Mesenchymal stem cell (in vitro differentiated cells and primary cell): ENCODE data around the gene TBC1D22A.

ENCODE experiments used
- DNase-seq: peaks from one replicate; pipeline ENCODE4 v3.0.0-alpha.2; 2013
- H2AFZ ChIP-seq: one replicate; pipeline ENCODE4 v1.6.1; 2013; ENCODE audit warnings: low read depth, mild to moderate bottlenecking, control low read depth, inconsistent platforms, low read length, moderate library complexity
- H2AK5ac ChIP-seq: 2 replicates; pipeline ENCODE4 v1.6.1; 2013; ENCODE audit warnings: low read length, moderate library complexity, mild to moderate bottlenecking, inconsistent platforms; ENCODE audit not compliant: severe bottlenecking
- H2BK120ac ChIP-seq: one replicate; pipeline ENCODE4 v1.6.1; 2013; ENCODE audit warnings: low read depth, mild to moderate bottlenecking, inconsistent platforms, low read length, moderate library complexity
- H2BK12ac ChIP-seq, 2 experiments: one replicate each; pipeline ENCODE4 v1.6.1; 2013; ENCODE audit warnings: inconsistent platforms in 2 of 2, low read length in 2 of 2, mild to moderate bottlenecking in 2 of 2, moderate library complexity in 2 of 2, control low read depth in 1 of 2
- H2BK15ac ChIP-seq: one replicate; pipeline ENCODE4 v1.6.1; 2013; ENCODE audit warnings: mild to moderate bottlenecking, low read depth, inconsistent platforms; ENCODE audit not compliant: poor library complexity, severe bottlenecking
- H2BK5ac ChIP-seq: 2 replicates; pipeline ENCODE4 v1.6.1; 2013; ENCODE audit warnings: low read depth, mild to moderate bottlenecking, low read length, control low read depth, inconsistent platforms; ENCODE audit not compliant: poor library complexity, severe bottlenecking
- H3K14ac ChIP-seq, 2 experiments: one replicate each; pipeline ENCODE4 v1.6.1; 2013; ENCODE audit warnings: inconsistent platforms in 2 of 2, low read length in 2 of 2, control low read depth in 1 of 2, mild to moderate bottlenecking in 1 of 2, moderate library complexity in 1 of 2
- H3K18ac ChIP-seq, 2 experiments: one replicate each; pipeline ENCODE4 v1.6.1; 2013; ENCODE audit warnings: inconsistent platforms in 2 of 2, low read length in 2 of 2, control low read depth in 1 of 2, low read depth in 1 of 2, mild to moderate bottlenecking in 1 of 2
- H3K23ac ChIP-seq, 2 experiments: one replicate each; pipeline ENCODE4 v1.6.1; 2013; ENCODE audit warnings: inconsistent platforms in 2 of 2, low read length in 2 of 2, mild to moderate bottlenecking in 2 of 2, moderate library complexity in 2 of 2, control low read depth in 1 of 2
- H3K27ac ChIP-seq: 2 replicates; pipeline ENCODE4 v1.5.1; 2013; ENCODE audit warnings: mild to moderate bottlenecking, moderate library complexity, low read length, control low read depth, inconsistent platforms; ENCODE audit not compliant: poor library complexity, severe bottlenecking
- H3K27me3 ChIP-seq, 2 experiments: 2 replicates each; pipeline versions ENCODE4 v1.6.1 to v1.7.0; 2013; ENCODE audit warnings: low read length in 2 of 2, mild to moderate bottlenecking in 2 of 2, moderate library complexity in 2 of 2, control low read depth in 1 of 2, inconsistent platforms in 1 of 2; ENCODE audit not compliant: control insufficient read depth in 1 of 2, insufficient read depth in 1 of 2
- H3K36me3 ChIP-seq, 2 experiments: 2 replicates each; pipeline versions ENCODE4 v1.6.1 to v1.7.0; 2013; ENCODE audit warnings: low read length in 2 of 2, control low read depth in 1 of 2, inconsistent platforms in 1 of 2, low read depth in 1 of 2, mild to moderate bottlenecking in 1 of 2; ENCODE audit not compliant: insufficient read depth in 2 of 2, control insufficient read depth in 1 of 2
- H3K4ac ChIP-seq, 2 experiments: one replicate each; pipeline ENCODE4 v1.6.1; 2013; ENCODE audit warnings: inconsistent platforms in 2 of 2, low read length in 2 of 2, mild to moderate bottlenecking in 2 of 2, moderate library complexity in 2 of 2, control low read depth in 1 of 2, low read depth in 1 of 2
- H3K4me1 ChIP-seq: 2 replicates; pipeline ENCODE4 v1.6.1; 2013; ENCODE audit warnings: low read depth, low read length, control low read depth; ENCODE audit not compliant: control insufficient read depth, insufficient read depth
- H3K4me2 ChIP-seq: 2 replicates; pipeline ENCODE4 v1.6.1; 2013; ENCODE audit warnings: low read length, mild to moderate bottlenecking, inconsistent platforms; ENCODE audit not compliant: poor library complexity, severe bottlenecking
- H3K4me3 ChIP-seq, 2 experiments: 2 replicates each; pipeline versions ENCODE4 v1.5.1 to v1.7.0; 2013; ENCODE audit warnings: low read length in 2 of 2, mild to moderate bottlenecking in 2 of 2, control low read depth in 1 of 2, low read depth in 1 of 2; ENCODE audit not compliant: insufficient read depth in 1 of 2
- H3K79me1 ChIP-seq: replicated peaks from 2 replicates; pipeline ENCODE4 v1.6.1; 2013; ENCODE audit warnings: mild to moderate bottlenecking, control low read depth, low read length, inconsistent platforms; ENCODE audit not compliant: poor library complexity, severe bottlenecking
- H3K9ac ChIP-seq: 2 replicates; pipeline ENCODE4 v1.7.0; 2013; ENCODE audit warnings: mild to moderate bottlenecking, low read length, moderate library complexity
- H3K9me3 ChIP-seq: 2 replicates; pipeline ENCODE4 v1.7.0; 2013; ENCODE audit warnings: mild to moderate bottlenecking, low read length; ENCODE audit not compliant: control insufficient read depth
- H4K8ac ChIP-seq: one replicate; pipeline ENCODE4 v1.6.1; 2013; ENCODE audit warnings: inconsistent platforms, mild to moderate bottlenecking, low read length, moderate library complexity
- H4K91ac ChIP-seq: one replicate; pipeline ENCODE4 v1.6.1; 2013; ENCODE audit warnings: mild to moderate bottlenecking, low read length, inconsistent platforms
- WGBS: methylation state at CpG from one replicate; pipeline ENCODE4 v1.1.7; 2013; ENCODE audit warnings: mixed read lengths; 5-methylcytosine and 5-hydroxymethylcytosine counted together

TBC1D22A gene

DNA sequence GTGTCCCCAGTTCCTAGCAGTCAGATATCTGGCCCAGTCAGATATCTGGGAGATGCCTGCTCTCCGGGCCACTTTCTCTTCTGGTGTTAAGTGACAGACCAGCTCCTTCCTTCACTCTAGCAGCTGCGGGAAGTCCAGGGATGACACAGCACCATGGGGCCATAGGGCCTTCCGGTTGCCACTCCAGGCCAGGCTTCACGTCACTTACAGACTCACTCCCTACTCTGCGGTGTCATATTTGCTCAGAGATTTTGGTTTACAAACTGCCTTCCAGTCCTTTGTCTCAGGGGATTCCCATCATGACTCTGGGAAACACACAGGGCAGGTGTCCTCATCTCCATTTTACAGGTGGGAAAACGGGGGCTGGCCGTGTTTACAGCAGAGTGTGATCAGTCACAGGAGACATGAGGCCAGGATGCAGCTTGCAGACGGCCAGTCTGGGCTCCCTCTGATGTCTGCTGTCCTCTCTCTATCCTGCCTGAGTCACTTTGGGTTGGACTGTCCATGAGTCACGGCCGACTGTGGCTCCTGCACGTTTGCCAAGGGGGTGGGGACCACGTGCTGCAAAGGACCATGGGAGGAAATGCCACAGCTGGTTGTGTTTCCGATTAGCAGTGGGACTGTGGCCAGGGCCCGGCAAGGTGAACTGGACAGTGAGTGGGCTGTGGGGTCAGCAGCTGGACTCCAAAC is 8.2 kb upstream of the TBC1D22A start:
- H2BK5ac ChIP-seq, result peak overlapping the region; percentile 51
- peak overlapping the region; percentile 65 for H2BK120ac ChIP-seq
- H3K18ac ChIP-seq, result peak overlapping the region; percentile 96 to 97
- peak overlapping the region; percentile 93 for H3K27ac ChIP-seq
- peaks cover 0 to 5% of the 10 kb centered on the region in 2 experiments for H3K36me3 ChIP-seq
- H3K4ac ChIP-seq, result peak overlapping the region; percentile 95 to 100
- peak; percentile 99 for DNase-seq
- no peaks in the 10 kb centered on the region for H3K27me3 ChIP-seq
- H3K14ac ChIP-seq, result no peak overlapping the region
- peak overlapping the region; percentile 94 to 99 for H2BK12ac ChIP-seq
- peak overlapping the region; percentile 81 for H3K9ac ChIP-seq
- no peaks in the 10 kb centered on the region for H3K79me1 ChIP-seq
- whole genome bisulfite sequencing, result 3% methylated on average over 14 of the region's 14 CpGs
- peak overlapping the region; percentile 39 for H3K4me2 ChIP-seq
- no peak overlapping the region for H3K23ac ChIP-seq
- H3K4me1 ChIP-seq, result peaks cover 26% of the 10 kb centered on the region
- peak overlapping the region; percentile 76 for H2AK5ac ChIP-seq
- peak overlapping the region; percentile 97 for H4K8ac ChIP-seq
- H2BK15ac ChIP-seq, result peak overlapping the region; percentile 66
- H3K4me3 ChIP-seq, result peak overlapping the region in 1 of 2 experiments; percentile 55
- H2AFZ ChIP-seq, result no peak overlapping the region
- peaks cover 4% of the 10 kb centered on the region for H3K9me3 ChIP-seq
- H4K91ac ChIP-seq, result peak overlapping the region; percentile 97

DNA sequence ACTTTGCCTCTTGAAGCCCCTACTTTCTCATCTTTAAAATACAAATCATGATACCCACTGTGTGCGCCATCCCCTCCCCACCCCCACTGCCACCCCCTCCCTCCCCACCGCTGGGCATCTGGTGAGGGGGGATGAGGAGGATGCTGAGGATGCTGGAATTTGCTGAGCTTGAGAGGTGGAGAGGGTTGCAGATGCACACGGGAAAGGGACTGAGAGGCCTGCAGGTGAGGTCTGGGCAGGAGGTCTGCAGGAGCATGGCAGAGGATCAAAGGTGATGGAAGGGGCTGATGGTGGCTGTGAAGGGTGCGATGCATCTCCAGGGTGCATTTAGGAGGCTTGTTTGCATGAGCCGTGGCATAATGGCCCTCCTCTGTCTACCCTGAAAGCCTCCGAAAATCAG is 7.6 kb upstream of the TBC1D22A start:
- Histone ChIP-seq H3K4ac (peak overlapping the region in 1 of 2 experiments; percentile 13), H2BK5ac (no peak overlapping the region), H2AFZ (no peak overlapping the region), H4K8ac (peak overlapping the region; percentile 97), H3K4me2 (no peak overlapping the region), H3K79me1 (no peaks in the 10 kb centered on the region), H2AK5ac (no peak overlapping the region), H3K14ac (no peak overlapping the region), H2BK12ac (peak overlapping the region; percentile 46 to 94), H3K23ac (no peak overlapping the region), H3K36me3 (peaks cover 0 to 5% of the 10 kb centered on the region in 2 experiments), H3K27me3 (no peaks in the 10 kb centered on the region), H3K18ac (peak overlapping the region; percentile 50 to 96), H3K4me3 (no peak overlapping the region), H3K9me3 (peaks cover 4% of the 10 kb centered on the region), H3K9ac (no peak overlapping the region), H3K4me1 (peaks cover 21% of the 10 kb centered on the region), H2BK15ac (no peak overlapping the region), H3K27ac (peak overlapping the region; percentile 93), H2BK120ac (peak overlapping the region; percentile 54), H4K91ac (peak overlapping the region; percentile 97)
- 93% methylated on average over 4 of the region's 6 CpGs for WGBS
- no peak for DNase-seq

DNA sequence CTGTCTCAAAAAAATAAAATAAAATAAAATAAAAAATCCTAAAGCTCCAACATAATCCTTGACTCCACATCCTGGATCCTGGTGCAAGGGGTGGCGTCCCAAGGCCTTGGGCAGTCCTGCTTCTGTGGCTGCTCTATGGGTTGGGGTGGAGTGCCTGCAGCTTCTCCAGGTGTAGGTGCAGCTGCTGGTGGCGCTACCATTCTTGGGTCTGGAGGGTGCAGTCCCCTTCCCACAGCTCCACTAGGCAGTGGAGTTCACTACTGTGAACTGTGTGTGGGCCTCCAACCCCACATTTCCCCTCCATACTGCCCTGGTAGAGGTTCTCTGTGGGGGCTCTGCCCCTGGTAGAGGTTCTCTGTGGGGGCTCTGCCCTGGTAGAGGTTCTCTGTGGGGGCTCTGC is 6.9 kb upstream of the TBC1D22A start:
- no peak overlapping the region for H3K4me3 ChIP-seq
- H3K4me1 ChIP-seq, result peaks cover 16% of the 10 kb centered on the region
- H2BK5ac ChIP-seq, result no peak overlapping the region
- peak overlapping the region in 1 of 2 experiments; percentile 16 for H3K4ac ChIP-seq
- H3K27me3 ChIP-seq, result no peaks in the 10 kb centered on the region
- no peak overlapping the region for H3K18ac ChIP-seq
- H2BK12ac ChIP-seq, result peak overlapping the region in 1 of 2 experiments; percentile 84
- no peak overlapping the region for H3K4me2 ChIP-seq
- WGBS, result 100% methylated on average over 1 of the region's 2 CpGs
- peak overlapping the region; percentile 93 for H2BK15ac ChIP-seq
- H3K36me3 ChIP-seq, result peaks cover 4 to 5% of the 10 kb centered on the region in 2 experiments
- no peak overlapping the region for H3K23ac ChIP-seq
- H4K91ac ChIP-seq, result peak overlapping the region; percentile 44
- no peak overlapping the region for H2AK5ac ChIP-seq
- no peak overlapping the region for H3K14ac ChIP-seq
- no peak overlapping the region for H4K8ac ChIP-seq
- no peak overlapping the region for H3K9ac ChIP-seq
- no peak overlapping the region for H2AFZ ChIP-seq
- no peak overlapping the region for H3K27ac ChIP-seq
- H3K79me1 ChIP-seq, result no peaks in the 10 kb centered on the region
- H2BK120ac ChIP-seq, result no peak overlapping the region
- no peak for DNase-seq
- peaks cover 4% of the 10 kb centered on the region for H3K9me3 ChIP-seq

DNA sequence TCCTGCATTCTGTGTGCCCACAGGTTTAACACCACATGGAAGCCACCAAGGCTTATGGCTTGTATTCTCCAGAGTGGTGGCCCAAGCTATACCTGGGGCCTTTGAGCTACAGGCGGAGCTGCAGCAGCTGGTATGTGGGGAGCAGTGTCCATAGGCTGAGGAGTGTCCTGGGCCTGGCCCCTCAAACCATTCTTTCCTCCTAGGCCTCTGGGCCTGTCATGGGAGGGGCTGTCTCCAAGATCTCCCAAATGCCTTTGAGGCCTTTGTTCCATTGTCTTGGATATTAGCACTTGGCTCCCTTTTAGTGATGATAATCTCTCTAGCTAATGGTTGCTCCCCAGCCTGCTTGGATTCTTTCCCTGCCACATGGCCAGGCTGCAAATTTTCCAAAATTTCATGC is 6.4 kb upstream of the TBC1D22A start:
- Histone ChIP-seq H4K8ac (no peak overlapping the region), H3K18ac (no peak overlapping the region), H3K9me3 (peaks cover 4% of the 10 kb centered on the region), H2BK15ac (no peak overlapping the region), H3K79me1 (peaks cover 4% of the 10 kb centered on the region), H3K4me2 (no peak overlapping the region), H2AFZ (no peak overlapping the region), H3K9ac (no peak overlapping the region), H3K27me3 (no peaks in the 10 kb centered on the region), H4K91ac (no peak overlapping the region), H2BK12ac (peak overlapping the region in 1 of 2 experiments; percentile 22), H3K14ac (no peak overlapping the region), H2BK5ac (no peak overlapping the region), H3K23ac (no peak overlapping the region), H3K4me3 (no peak overlapping the region), H3K4me1 (peaks cover 18% of the 10 kb centered on the region), H3K27ac (no peak overlapping the region), H3K4ac (no peak overlapping the region), H2BK120ac (no peak overlapping the region), H3K36me3 (peaks cover 5 to 6% of the 10 kb centered on the region in 2 experiments), H2AK5ac (no peak overlapping the region)
- WGBS, result 84% methylated on average over 1 of the region's 1 CpG
- DNase-seq, result no peak
